GM06990 (cell line): ENCODE results near the gene CRADD.

Experiments used
- DNase-seq: peaks from one replicate; pipeline ENCODE4 v3.0.0-alpha.2; 2011; ENCODE audit not compliant: insufficient read length; ENCODE audit errors: extremely low read depth
- H3K27me3 ChIP-seq: replicated peaks from 2 replicates; pipeline ENCODE4 v1.6.0; 2011; ENCODE audit warnings: low read length; ENCODE audit not compliant: control insufficient read depth, insufficient read depth
- H3K36me3 ChIP-seq: 2 replicates; pipeline ENCODE4 v1.5.1; 2011; ENCODE audit warnings: low read length; ENCODE audit not compliant: control insufficient read depth, insufficient read depth
- H3K4me3 ChIP-seq: replicated peaks from 2 replicates; pipeline ENCODE4 v1.5.1; 2011; ENCODE audit warnings: low read depth, mild to moderate bottlenecking, control low read depth, low read length
- TF ChIP-seq, protein P1 (sequence below): IDR thresholded peaks from 2 replicates; pipeline ENCODE4 v1.5.1; 2011; ENCODE audit warnings: low read length, control low read depth, mild to moderate bottlenecking, inconsistent platforms; ENCODE audit not compliant: insufficient read depth, poor library complexity, severe bottlenecking

The CRADD gene

DNA sequence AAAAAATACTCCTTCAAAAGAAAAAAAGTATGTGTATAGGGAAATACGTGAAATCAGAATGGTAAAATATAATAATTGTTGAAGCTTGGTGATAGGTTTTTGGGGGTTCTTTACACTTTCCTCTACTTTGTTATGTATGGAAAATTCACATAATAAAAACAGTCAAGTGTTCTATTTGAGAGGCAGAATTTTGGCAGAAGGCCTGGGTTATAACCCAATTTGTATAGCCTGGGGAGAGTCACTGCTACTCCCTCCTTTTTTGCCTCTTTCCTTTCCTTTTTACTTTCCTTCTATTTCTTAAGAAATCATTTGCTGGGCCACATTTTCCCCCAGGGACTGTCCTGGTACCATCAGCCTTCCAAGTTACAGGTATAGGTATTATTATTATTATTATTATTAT lies 105.7 kb downstream of the CRADD start:
- no peak overlapping the region for H3K4me3 ChIP-seq
- TF ChIP-seq, protein P1, sequence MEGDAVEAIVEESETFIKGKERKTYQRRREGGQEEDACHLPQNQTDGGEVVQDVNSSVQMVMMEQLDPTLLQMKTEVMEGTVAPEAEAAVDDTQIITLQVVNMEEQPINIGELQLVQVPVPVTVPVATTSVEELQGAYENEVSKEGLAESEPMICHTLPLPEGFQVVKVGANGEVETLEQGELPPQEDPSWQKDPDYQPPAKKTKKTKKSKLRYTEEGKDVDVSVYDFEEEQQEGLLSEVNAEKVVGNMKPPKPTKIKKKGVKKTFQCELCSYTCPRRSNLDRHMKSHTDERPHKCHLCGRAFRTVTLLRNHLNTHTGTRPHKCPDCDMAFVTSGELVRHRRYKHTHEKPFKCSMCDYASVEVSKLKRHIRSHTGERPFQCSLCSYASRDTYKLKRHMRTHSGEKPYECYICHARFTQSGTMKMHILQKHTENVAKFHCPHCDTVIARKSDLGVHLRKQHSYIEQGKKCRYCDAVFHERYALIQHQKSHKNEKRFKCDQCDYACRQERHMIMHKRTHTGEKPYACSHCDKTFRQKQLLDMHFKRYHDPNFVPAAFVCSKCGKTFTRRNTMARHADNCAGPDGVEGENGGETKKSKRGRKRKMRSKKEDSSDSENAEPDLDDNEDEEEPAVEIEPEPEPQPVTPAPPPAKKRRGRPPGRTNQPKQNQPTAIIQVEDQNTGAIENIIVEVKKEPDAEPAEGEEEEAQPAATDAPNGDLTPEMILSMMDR = no peak
- DNase-seq = no peak
- no peaks in the 10 kb centered on the region for H3K27me3 ChIP-seq
- no peaks in the 10 kb centered on the region for H3K36me3 ChIP-seq

DNA sequence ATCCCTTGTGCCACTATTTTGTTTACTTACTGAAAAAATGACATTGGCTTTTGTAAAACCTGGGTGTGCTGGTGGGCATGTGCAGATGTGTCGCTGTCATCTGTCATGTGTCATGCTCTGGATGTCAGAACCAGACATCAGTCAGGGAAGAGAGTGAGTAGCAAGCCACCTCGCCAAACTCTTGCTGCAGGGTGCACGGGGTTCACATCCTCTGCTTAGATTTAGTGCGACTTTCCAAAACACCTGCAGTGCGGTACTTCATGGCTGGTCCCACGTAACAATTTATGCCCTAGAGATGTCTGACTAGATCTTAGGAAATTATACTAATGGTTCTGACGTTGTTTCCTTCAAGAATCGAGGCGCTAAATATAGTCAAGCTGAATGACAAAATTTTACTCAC lies 106.7 kb downstream of the CRADD start:
- Histone ChIP-seq H3K36me3 (no peaks in the 10 kb centered on the region), H3K4me3 (no peak overlapping the region), H3K27me3 (no peaks in the 10 kb centered on the region)
- DNase-seq = no peak
- TF ChIP-seq, protein P1 = no peak

DNA sequence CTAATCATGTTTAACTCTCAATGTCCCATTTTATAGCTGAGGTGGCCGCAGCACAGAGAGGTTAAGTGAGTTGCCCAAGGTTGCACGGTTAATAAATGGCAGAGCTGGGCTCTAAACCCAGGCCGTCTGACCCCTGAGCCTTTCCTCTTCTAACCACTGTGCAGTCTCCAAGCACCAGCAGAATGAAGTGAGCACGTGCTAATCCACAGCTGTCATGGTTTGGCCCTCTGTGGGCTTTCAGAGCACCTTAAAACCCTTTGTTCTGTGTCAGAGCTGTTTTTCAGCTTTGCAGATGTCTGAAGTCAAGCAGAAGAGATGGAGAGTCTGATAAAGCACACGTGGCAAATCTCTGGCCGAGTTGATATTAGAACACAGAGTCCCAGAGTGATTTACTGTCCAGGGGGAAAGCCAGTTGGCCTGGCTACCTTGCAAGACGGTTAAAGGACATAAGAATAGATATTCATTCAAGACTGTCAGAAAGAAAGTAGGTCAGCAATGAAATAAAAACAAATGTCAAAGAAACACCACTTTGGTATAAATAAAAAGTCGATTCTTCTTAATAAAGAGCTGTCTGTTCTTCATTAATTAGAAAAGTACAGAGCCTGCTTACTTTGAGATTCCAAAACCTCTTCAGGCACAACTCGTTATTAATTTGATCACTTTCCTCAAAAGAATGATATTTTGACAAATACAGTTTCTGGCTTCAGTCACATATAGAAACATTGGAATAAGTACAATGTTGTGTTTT lies 107.3 kb downstream of the CRADD start:
- no peaks in the 10 kb centered on the region for H3K27me3 ChIP-seq
- no peak overlapping the region for H3K4me3 ChIP-seq
- DNase-seq = no peak
- H3K36me3 ChIP-seq = no peaks in the 10 kb centered on the region
- TF ChIP-seq, protein P1 = no peak

DNA sequence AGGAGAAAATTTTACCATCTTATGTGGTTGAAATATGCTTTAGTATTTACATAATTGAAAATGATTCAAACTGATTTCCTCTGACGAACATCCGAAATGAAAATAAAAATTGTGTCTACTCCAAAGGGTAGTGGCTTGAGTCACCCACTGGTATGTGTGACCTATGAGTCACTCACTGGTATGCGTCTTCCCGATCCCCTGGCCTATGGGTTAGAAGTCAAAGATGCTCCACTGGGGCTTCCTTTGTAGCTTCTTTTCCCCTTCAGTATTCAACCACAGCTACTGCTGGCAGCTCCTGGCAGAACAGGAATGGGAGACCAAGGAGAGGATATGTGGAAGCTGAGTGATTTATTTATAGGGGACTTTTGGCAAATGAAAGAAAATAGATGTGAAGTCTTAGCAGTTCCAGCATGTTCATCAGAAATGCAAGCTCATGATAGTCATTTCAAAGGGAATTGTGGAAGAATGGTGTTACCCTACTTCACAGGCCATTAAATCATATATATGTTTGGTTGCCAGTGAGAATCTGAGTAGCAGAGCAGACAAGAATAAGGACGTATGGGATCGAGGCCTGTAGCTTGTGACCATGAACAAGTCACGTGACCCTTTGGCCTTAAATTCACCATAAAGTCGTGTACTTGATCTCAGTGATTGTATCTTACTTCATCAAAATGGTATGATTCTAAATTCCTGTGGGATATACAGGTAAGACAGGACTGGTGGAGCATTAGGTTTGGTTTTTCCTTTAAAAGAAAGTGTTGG lies 108.3 kb downstream of the CRADD start:
- TF ChIP-seq, protein P1 = no peak
- Histone ChIP-seq H3K27me3 (no peaks in the 10 kb centered on the region), H3K36me3 (no peaks in the 10 kb centered on the region), H3K4me3 (no peak overlapping the region)
- no peak for DNase-seq

DNA sequence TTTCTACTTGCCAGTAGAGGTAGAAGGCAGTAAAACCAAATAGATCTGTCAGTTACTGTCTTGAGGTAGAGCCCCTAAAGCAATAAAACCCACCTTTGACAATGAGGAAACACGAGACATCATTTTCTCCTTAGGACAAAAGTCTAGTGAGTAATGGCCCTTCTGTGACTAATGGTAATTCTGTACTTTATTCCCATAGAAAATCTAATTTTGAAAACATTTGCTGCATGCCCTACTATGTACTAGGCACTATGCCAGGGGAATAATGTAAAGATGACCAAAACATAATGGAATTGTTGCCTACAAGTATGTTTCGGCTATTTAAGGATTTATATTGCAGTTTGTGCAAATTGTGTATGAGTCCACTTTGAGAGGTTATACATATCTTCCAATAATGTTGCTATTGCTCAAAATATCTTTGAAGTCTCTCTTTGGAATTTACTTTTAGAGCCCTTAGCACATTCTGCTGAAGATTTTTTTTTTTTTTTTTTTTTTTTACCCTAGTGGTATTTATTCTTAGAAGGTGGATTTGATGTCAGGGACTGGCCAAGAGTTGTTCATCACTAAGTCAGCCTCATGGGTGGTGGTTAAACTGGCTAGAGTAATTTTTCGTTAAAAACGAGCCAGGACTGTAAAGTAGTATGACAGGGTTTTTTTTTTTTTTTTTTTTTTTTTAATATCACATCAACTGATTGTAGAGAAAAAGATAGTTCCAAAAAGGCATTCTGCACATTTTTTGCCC lies 109.7 kb downstream of the CRADD start:
- Histone ChIP-seq H3K4me3 (no peak overlapping the region), H3K27me3 (no peaks in the 10 kb centered on the region), H3K36me3 (no peaks in the 10 kb centered on the region)
- DNase-seq = no peak
- TF ChIP-seq, protein P1 = no peak
